Measurements from ENCODE around the gene AUP1. TPM values are rescaled to one million over a fixed set of nuclear protein-coding genes. Genes with fewer than 3 reads are reported as not detected.

AUP1 gene
- total and polyA plus RNA-seq, 7 donors, result 46.5 to 178 (median 82.0) TPM

GRCh38 chr2:74516650-74517049 is 12.9 kb downstream of the AUP1 start:
- 76 to 86% methylated on average over 13 of the region's 13 CpGs for WGBS, 2 donors
- Histone ChIP-seq H3K4me1 (peaks cover 0 to 36% (median 29%) of the 10 kb centered on the region in 4 donors), H3K9me3 (no peaks in the 10 kb centered on the region), H3K27ac (no peak overlapping the region), H3K27me3 (peaks cover 51 to 95% (median 81%) of the 10 kb centered on the region in 3 donors), H3K4me3 (peak overlapping the region in 2 of 4 donors; percentile 26 to 40), H3K36me3 (no peaks in the 10 kb centered on the region)
- no peak for DNase-seq
- no peak for TF ChIP-seq EP300 (IDR thresholded peaks at IDR 0.05)
- TF ChIP-seq POLR2AphosphoS5 (IDR thresholded peaks at IDR 0.05), result no peak
- TF ChIP-seq CTCF (IDR thresholded peaks at IDR 0.05), result no peak
- TF ChIP-seq POLR2A (IDR thresholded peaks at IDR 0.05), result no peak
- intact Hi-C loops (cut with DNase I), result no loop called here

DNA sequence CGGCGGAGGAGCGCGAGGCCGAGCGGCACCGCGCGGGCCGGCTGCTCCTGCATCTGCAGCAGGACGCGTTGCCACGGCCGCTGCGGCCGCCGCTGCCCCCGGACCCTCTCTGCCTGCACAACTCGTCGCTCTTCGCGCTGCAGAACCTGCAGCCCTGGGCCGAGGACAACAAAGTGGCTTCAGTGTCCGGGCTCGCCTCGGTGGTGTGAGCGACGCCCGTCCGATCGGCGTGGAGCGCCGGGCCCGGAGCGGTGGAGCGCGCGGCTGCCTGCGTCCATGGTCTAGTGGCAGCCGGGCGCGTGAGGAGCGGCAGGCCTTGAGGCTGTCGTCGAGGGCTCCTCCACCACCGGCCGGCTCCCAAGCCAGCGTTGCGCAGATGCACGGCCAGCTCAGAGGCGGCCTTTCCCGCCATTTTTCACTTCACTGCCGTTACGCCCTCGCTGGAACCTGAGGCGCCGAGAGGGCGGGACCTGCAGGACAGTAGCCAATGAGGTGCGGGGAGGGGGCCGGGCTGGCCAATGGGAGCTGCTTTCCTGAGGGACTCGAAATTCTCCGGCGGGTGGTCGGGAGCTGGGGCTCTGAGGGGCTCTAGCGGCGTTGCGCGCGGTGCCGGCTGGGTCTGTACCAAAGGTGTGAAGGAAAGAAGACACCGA is 13.4 kb downstream of the AUP1 start:
- WGBS, 2 donors, result 5 to 20% methylated on average over 72 of the region's 72 CpGs
- Histone ChIP-seq H3K4me1 (peaks cover 0 to 36% (median 29%) of the 10 kb centered on the region in 4 donors), H3K27ac (no peak overlapping the region), H3K4me3 (peak overlapping the region in 3 of 4 donors; percentile 25 to 40 (median 26)), H3K9me3 (no peaks in the 10 kb centered on the region), H3K27me3 (peaks cover 51 to 100% (median 86%) of the 10 kb centered on the region in 3 donors), H3K36me3 (no peaks in the 10 kb centered on the region)
- TF ChIP-seq POLR2AphosphoS5 (IDR thresholded peaks at IDR 0.05), result no peak
- peak; percentile 75 for DNase-seq
- intact Hi-C loops (cut with DNase I), result no loop called here

DNA sequence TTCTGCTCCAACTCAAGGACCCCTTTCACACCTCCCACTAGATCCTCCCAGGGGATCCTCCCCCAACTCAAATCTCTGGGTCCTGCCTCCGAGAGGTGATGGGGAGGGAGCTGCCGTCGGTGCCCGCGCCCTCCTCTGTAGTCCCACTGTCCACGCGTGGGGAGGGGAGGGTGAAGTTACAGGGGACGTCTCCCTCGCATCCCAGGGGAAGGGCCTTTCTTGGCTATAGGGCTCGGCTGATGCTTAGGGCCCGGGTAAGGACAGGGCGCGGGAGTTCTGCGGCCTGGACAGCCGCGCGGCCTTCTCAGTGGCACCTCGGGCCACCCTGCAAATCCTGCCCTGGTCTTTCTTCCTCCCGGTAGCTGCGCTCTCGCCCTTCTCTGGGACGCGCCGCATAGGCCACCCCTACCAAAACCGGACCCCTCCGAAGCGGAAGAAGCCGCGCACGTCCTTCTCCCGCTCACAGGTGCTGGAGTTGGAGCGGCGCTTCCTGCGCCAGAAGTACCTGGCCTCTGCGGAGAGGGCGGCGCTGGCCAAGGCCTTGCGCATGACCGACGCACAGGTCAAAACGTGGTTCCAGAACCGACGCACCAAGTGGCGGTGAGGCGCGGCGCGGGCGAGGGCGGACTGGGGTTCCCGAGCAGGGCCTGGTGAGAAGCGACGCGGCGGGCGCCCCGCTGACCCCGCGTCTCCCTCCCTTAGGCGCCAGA is 14.1 kb downstream of the AUP1 start:
- intact Hi-C loops (cut with DNase I), result no loop called here
- TF ChIP-seq CTCF (IDR thresholded peaks at IDR 0.05), result no peak
- H3K36me3 ChIP-seq, result no peaks in the 10 kb centered on the region
- DNase-seq, result peak; percentile 56
- no peak overlapping the region for H3K27ac ChIP-seq
- H3K27me3 ChIP-seq, result peaks cover 51 to 100% (median 93%) of the 10 kb centered on the region in 3 donors
- H3K4me3 ChIP-seq, result peak overlapping the region in 3 of 4 donors; percentile 25 to 40 (median 26)
- 5% methylated on average over 60 of the region's 60 CpGs for WGBS, 2 donors
- H3K9me3 ChIP-seq, result no peaks in the 10 kb centered on the region
- peaks cover 0 to 36% (median 29%) of the 10 kb centered on the region in 4 donors for H3K4me1 ChIP-seq

DNA sequence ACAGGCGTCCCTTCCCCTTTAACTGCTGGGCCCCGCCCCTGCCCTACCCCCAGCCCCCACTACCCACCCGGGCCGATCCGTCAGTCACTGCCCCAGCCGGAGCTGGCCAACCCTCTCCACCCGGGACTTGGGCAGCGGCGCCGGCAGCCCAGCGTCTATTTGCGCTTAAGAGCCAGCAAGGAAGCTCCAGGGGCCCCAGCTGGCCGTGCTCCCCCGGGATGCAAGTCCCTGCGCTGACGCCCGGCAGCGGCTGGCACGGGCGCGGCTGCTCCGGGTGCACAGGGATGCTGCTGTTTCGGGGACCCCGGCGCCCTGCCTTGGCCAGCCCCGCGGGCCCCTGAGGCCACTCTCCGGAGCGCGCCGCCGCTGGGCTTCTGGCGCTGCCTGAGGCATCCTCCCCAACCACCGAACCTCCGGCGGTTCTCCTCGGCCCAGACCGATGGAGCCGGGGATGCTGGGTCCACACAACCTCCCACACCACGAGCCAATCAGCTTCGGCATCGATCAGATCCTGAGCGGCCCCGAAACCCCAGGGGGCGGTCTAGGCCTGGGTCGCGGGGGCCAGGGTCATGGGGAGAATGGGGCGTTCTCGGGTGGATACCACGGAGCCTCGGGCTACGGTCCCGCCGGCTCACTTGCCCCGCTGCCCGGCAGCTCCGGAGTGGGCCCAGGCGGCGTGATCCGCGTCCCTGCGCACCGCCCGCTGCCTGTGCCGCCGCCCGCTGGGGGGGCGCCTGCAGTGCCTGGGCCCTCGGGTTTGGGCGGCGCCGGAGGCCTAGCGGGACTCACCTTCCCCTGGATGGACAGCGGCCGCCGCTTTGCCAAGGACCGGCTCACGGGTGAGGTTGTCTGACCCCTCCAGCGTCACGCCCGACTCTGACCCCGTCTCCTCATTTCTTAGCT is 14.9 kb downstream of the AUP1 start, which contains the start of gene TLX2:
Gene TLX2, plus strand, starts transcription at position 83 of the 903 bp plus-strand sequence. Its CDS starts 357 bp downstream, at position 440.
- H3K4me1 ChIP-seq, result peaks cover 0 to 36% (median 29%) of the 10 kb centered on the region in 4 donors
- no peak within 1 kb of the TSS for H3K27ac ChIP-seq
- no peak for TF ChIP-seq POLR2A (IDR thresholded peaks at IDR 0.05)
- TF ChIP-seq CTCF (IDR thresholded peaks at IDR 0.05), result no peak
- no peak for TF ChIP-seq EP300 (IDR thresholded peaks at IDR 0.05)
- no peak for TF ChIP-seq POLR2AphosphoS5 (IDR thresholded peaks at IDR 0.05)
- H3K9me3 ChIP-seq, result no peaks in the 10 kb centered on the region
- peak within 1 kb of the TSS in 1 of 4 donors; percentile 8 for H3K4me3 ChIP-seq
- intact Hi-C loops (cut with DNase I), result no loop called here
- DNase-seq, result peak; percentile 54
- WGBS, 2 donors, result 3 to 4% methylated on average over 82 of the region's 82 CpGs
- H3K27me3 ChIP-seq, result peaks cover 51 to 100% (median 97%) of the 10 kb centered on the region in 3 donors
- no peaks in the 10 kb centered on the region for H3K36me3 ChIP-seq
